HG03469 (cell line): ENCODE data around the gene NAPB.
A peak's percentile ranks its signal among the peaks of the same experiment; 100 is the strongest.
"Not testable (repeated sequence)": the region's sequence is repeated elsewhere in the genome, so short reads cannot be mapped to it uniquely, and the experiment has no call there.

Experiments used
- ATAC-seq: cut with Tn5 transposase; IDR thresholded peaks from one replicate; pipeline ENCODE4 v1.9.1; 2021; ENCODE audit warnings: mild to moderate bottlenecking, moderate library complexity, moderate number of reproducible peaks; ENCODE audit not compliant: unreplicated experiment

NAPB gene

GRCh38 chr20:23420943-23421931 lies at the start of gene NAPB:
NAPB (minus strand) TSS chr20:23421488; CDS start chr20:23421402, 86 bp downstream.
- peak; percentile 97 for ATAC-seq

- not testable (repeated sequence) for ATAC-seq
Observed at GRCh38 chr20:23466961-23467360, 45.7 kb upstream of the NAPB start.

DNA sequence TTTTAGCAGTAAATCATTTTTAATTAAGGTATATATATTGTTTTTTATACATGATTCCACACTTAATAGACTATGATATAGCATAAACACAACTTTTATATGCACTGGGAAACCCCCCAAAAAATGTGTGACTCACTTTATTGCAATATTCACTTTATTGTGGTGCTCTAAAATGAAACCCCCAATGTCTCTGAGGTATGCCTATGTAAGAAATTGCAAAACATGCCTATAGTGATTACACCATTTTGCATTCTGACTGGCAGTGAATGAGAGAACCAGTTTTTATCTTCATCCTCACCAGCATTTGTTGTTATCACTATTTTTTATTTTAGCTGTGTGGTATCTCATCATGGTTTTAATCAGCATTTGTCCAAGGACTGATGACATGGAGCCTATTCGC lies 39.9 kb upstream of the NAPB start:
- ATAC-seq: no peak

DNA sequence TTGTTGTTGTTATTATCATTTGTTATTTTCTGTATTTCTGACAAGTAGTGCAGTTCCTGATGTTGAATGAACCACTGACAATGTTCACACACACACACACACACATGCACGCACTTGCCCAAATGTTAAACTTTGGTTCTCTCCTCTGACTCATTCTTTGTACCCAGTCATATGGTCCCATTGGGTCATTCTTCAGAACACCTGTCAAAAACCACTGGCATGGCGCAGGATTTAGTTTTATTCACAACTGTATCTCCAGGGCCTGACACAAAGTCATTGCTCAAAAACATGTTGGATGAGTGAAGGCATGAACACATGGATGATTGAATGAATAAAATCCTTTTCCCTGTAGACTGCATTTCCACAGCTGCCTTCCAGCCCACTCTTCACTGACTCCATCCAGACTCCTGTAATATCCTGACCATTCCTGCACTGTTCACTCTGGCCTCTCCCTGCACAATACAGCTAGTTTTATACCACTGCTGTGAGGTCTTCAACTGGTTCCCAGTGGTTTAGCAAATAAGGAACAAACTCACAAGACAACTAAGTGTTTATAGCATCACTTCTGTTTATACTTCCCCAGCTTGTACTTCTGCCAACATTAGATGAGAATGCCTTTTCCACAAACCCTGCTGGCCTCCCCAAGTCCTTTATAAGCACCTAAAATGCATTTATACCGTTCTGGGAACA lies 38.3 kb upstream of the NAPB start:
- no peak for ATAC-seq

GRCh38 chr20:23456873-23457272 lies 35.6 kb upstream of the NAPB start:
- no peak for ATAC-seq

GRCh38 chr20:23456409-23456808 lies 35.1 kb upstream of the NAPB start:
- no peak for ATAC-seq

GRCh38 chr20:23455639-23456038 lies 34.4 kb upstream of the NAPB start:
- no peak for ATAC-seq

GRCh38 chr20:23454816-23455215 lies 33.5 kb upstream of the NAPB start:
- no peak for ATAC-seq

- ATAC-seq: no peak
Observed at GRCh38 chr20:23453549-23454543, 32.6 kb upstream of the NAPB start.

DNA sequence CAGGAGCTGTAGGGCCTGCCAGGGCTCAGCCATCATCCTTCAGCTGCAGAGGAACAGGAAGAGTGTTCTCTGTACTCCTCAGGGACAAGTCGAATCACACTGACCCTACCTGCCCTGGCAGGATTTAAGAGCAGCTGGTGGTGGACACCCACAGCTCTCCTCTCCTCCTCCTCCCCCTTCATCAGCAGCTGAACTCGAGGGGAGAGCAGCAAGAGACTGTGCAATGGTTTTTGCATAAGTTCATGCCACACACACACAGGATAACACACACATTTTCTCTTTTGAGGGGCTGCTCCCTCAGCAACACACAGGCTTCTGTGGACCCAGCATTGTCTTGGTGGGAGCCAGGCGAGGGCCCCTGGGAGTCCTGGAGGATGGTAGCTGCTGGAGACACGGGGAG lies 31.5 kb upstream of the NAPB start, which contains the start of gene CST11:
TSS of gene CST11 (minus strand) at position 101 of the 400 bp plus-strand sequence. CDS start at position 36, 65 bp downstream.
- no peak for ATAC-seq

GRCh38 chr20:23451956-23452487 lies 30.7 kb upstream of the NAPB start:
- no peak for ATAC-seq

GRCh38 chr20:23450877-23451276 lies 29.6 kb upstream of the NAPB start:
- ATAC-seq: no peak

GRCh38 chr20:23449421-23449820 lies 28.1 kb upstream of the NAPB start:
- no peak for ATAC-seq

GRCh38 chr20:23448167-23448566 lies 26.9 kb upstream of the NAPB start:
- no peak for ATAC-seq

- no peak for ATAC-seq
Observed at GRCh38 chr20:23446505-23446904, 25.2 kb upstream of the NAPB start.

DNA sequence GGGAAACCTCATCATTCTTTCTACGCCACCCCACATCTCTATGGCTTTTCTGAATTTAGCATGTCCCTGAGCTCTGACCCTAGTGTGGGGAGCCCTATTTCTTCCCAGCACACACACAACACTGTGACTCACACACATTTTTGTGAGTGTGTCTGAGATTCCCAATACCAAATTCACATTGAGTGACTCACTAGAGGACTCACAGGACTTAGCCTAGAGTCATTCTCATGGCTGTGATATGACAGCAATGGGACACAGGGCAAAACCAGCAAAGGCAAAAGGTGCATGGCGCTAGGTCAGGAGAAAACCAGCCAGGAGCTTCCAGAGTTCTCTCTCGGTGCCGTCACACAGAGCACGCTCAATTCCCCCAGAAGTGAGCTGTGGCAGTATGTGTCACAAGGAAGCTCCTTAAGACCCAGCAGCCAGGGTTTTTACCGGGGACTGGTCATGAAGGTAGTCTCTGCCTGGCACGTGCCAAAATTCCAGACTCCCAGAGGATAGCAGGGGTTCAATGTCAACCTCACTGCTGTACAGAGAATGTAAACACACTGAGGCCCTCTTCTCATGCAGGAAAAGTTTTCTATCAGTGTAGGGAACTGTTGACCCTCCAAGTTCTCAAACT lies 24.4 kb upstream of the NAPB start:
- ATAC-seq: no peak

DNA sequence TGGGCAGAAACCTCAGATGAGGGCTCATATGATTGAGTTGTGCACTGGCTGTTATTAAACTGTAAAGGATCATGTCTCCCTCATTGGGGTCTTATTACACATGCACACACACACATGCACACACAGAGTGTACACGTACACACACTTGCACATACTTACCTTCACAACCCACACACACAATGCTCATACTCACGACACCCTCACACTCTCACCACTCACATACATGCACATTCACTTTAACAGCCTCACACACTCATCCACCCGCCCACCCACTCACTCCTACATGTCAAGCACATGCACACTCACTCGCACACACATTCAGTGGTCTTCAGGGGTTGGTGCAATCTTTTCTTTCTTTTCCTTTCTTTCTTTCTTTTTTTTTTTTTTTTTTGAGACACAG lies 23.6 kb upstream of the NAPB start:
- no peak for ATAC-seq

GRCh38 chr20:23442436-23442835 lies 21.1 kb upstream of the NAPB start:
- no peak for ATAC-seq

DNA sequence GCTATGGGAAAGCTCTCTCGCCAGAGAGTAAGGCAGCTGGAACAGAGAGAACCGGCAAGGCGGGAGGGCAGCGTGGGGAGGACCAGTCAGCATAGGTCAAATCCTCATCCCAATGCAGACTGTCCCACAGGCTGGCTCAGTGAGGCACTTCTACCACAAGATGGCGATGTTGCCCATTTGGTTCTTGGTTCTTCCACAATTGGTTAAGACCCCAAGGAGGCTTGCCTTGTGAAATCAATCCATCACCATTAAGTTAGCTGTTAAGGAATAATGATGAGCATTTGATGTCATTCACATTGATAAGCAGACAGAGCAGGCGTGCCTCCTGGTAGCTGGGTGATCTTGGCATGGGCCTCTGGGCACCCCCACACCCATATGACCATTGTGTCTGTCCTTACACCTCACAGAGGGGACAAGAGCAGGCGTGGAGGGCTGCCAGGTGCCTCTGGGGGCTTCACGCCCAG lies 20.6 kb upstream of the NAPB start:
- peak; percentile 70 for ATAC-seq

DNA sequence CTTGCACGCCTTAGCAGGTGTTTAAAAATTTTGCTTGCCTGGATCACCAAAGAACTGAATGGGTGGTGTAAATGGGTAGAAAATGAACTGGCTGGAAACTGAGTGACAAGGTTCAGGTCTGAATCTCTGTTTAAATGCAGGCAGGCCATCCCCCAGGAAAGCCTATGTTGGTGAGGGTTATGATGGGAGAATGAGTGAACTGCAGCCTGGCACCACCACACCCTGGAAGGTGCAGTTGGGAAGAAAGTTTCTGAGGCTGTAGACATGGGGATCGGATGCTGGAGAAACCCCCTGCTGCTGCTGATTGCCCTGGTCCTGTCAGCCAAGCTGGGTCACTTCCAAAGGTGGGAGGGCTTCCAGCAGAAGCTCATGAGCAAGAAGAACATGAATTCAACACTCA lies 18.7 kb upstream of the NAPB start:
- ATAC-seq: no peak
